CD14-positive monocyte (primary cell): ENCODE results near the gene RPL31. TPM values are rescaled to one million over a fixed set of nuclear protein-coding genes. Genes with fewer than 3 reads are reported as not detected.

ENCODE experiments used
- DNase-seq, 3 donors: peaks; one replicate each; pipeline ENCODE4 v3.0.0-alpha.2; 2011 to 2022
- H2AFZ ChIP-seq: 2 replicates; pipeline ENCODE4 v1.6.0; 2012; ENCODE audit warnings: mild to moderate bottlenecking, low read depth, low read length, inconsistent platforms; ENCODE audit not compliant: insufficient read depth, poor library complexity, severe bottlenecking
- H3K27ac ChIP-seq, 2 donors: 1 replicate in 1 of 2; 2 replicates in 1 of 2; pipeline ENCODE4 v1.5.1; 2012 to 2013; ENCODE audit warnings: low read length in 2 of 2, control low read depth in 1 of 2, inconsistent platforms in 1 of 2, low read depth in 1 of 2, mild to moderate bottlenecking in 1 of 2
- H3K27me3 ChIP-seq, 2 donors: one replicate each; pipeline versions ENCODE4 v1.6.0 to v1.6.1; 2011 to 2013; ENCODE audit warnings: low read length in 2 of 2; ENCODE audit not compliant: control insufficient read depth in 2 of 2, insufficient read depth in 2 of 2
- H3K36me3 ChIP-seq, 2 donors: replicated peaks in 1 of 2; 1 replicate in 1 of 2; 2 replicates in 1 of 2; pipeline versions ENCODE4 v1.5.1 to v1.6.1; 2012 to 2013; ENCODE audit warnings: low read length in 2 of 2, control low read depth in 1 of 2, inconsistent platforms in 1 of 2, mild to moderate bottlenecking in 1 of 2; ENCODE audit not compliant: insufficient read depth in 2 of 2, control insufficient read depth in 1 of 2
- H3K4me1 ChIP-seq, 2 donors: 1 replicate in 1 of 2; 2 replicates in 1 of 2; pipeline versions ENCODE4 v1.5.1 to v1.6.1; 2012 to 2013; ENCODE audit warnings: low read length in 2 of 2, control low read depth in 1 of 2, inconsistent platforms in 1 of 2, mild to moderate bottlenecking in 1 of 2, moderate library complexity in 1 of 2; ENCODE audit not compliant: insufficient read depth in 2 of 2, control insufficient read depth in 1 of 2
- H3K4me2 ChIP-seq: replicated peaks from 2 replicates; pipeline ENCODE3; 2012; ENCODE audit warnings: low read length, moderate library complexity, mild to moderate bottlenecking; ENCODE audit not compliant: poor library complexity, severe bottlenecking; ENCODE audit errors: extremely low read depth
- H3K4me3 ChIP-seq, 3 experiments: fragments of 200-600 bp in 1 of 3; sonication (generic) in 1 of 3; replicated peaks in 1 of 3; 1 replicate in 2 of 3; 2 replicates in 1 of 3; pipeline ENCODE4 v1.5.1; 2011 to 2013; ENCODE audit warnings: low read length in 3 of 3, mild to moderate bottlenecking in 3 of 3, control low read depth in 2 of 3, low read depth in 2 of 3, inconsistent platforms in 1 of 3, moderate library complexity in 1 of 3
- H3K79me2 ChIP-seq: 2 replicates; pipeline ENCODE4 v1.6.0; 2012; ENCODE audit warnings: mild to moderate bottlenecking, control low read depth, inconsistent platforms, low read length, moderate library complexity; ENCODE audit not compliant: insufficient read depth
- H3K9ac ChIP-seq: 2 replicates; pipeline ENCODE4 v1.6.0; 2017; ENCODE audit warnings: low read length, mild to moderate bottlenecking; ENCODE audit not compliant: insufficient read depth, poor library complexity, severe bottlenecking
- H3K9me3 ChIP-seq, 2 donors: replicated peaks in 1 of 2; 1 replicate in 1 of 2; 2 replicates in 1 of 2; pipeline versions ENCODE4 v1.5.1 to v1.6.1; 2012 to 2013; ENCODE audit warnings: low read length in 2 of 2, control low read depth in 1 of 2; ENCODE audit not compliant: control insufficient read depth in 1 of 2, insufficient read depth in 1 of 2
- H4K20me1 ChIP-seq: 2 replicates; pipeline ENCODE4 v1.6.0; 2012; ENCODE audit warnings: mild to moderate bottlenecking, low read length, control low read depth, moderate library complexity; ENCODE audit not compliant: insufficient read depth
- H3K27ac Mint-ChIP-seq, 7 donors: one replicate each; pipeline ENCODE4 v1.8.0; 2020; ENCODE audit warnings: mild to moderate bottlenecking in 7 of 7, mixed read lengths in 7 of 7, moderate library complexity in 6 of 7, inconsistent platforms in 2 of 7
- H3K27me3 Mint-ChIP-seq, 3 donors: one replicate each; pipeline ENCODE4 v1.8.0; 2021 to 2022; ENCODE audit warnings: low read depth in 3 of 3, mild to moderate bottlenecking in 3 of 3, mixed read lengths in 3 of 3, moderate library complexity in 3 of 3, inconsistent platforms in 1 of 3
- H3K36me3 Mint-ChIP-seq, 2 donors: one replicate each; pipeline ENCODE4 v1.8.0; 2020; ENCODE audit warnings: mixed read lengths in 2 of 2, inconsistent platforms in 1 of 2, mild to moderate bottlenecking in 1 of 2
- H3K4me1 Mint-ChIP-seq: one replicate; pipeline ENCODE4 v1.8.0; 2020; ENCODE audit warnings: mild to moderate bottlenecking, mixed read lengths
- H3K4me3 Mint-ChIP-seq, 2 donors: one replicate each; pipeline ENCODE4 v1.8.0; 2020; ENCODE audit warnings: mild to moderate bottlenecking in 2 of 2, mixed read lengths in 2 of 2, moderate library complexity in 1 of 2
- H3K9me3 Mint-ChIP-seq, 7 donors: one replicate each; pipeline ENCODE4 v1.8.0; 2020 to 2022; ENCODE audit warnings: mixed read lengths in 7 of 7, mild to moderate bottlenecking in 6 of 7, moderate library complexity in 6 of 7, inconsistent platforms in 2 of 7
- CTCF ChIP-seq: fragments of 200-600 bp; IDR thresholded peaks from one replicate; pipeline ENCODE4 v1.8.0; 2022; ENCODE audit warnings: antibody characterized with exemption, mild to moderate bottlenecking
- WGBS: methylation state at CpG from one replicate; pipeline ENCODE4 v1.1.5; 2013; ENCODE audit warnings: missing lambda C conversion rate; ENCODE audit not compliant: insufficient coverage; 5-methylcytosine and 5-hydroxymethylcytosine counted together
- intact Hi-C, 2 donors: fragments of 100-400 bp; cut with micrococcal nuclease; formaldehyde crosslinking; loops; one replicate each; pipeline versions ENCODE4 v1.15.0 to v1.15.1; 2023
- polyA plus RNA-seq, 3 donors: library from polyadenylated mRNA; depleted of rRNA in 1 of 3; unstranded in 2 of 3; stranded (reverse) in 1 of 3; fragments of 300-500 nt in 2 of 3; fragments of >200 nt in 1 of 3; fragmentation: Illumina TruSeq in 2 of 3; gene quantifications; 1 replicate in 2 of 3; 2 replicates in 1 of 3; pipeline ENCODE4 v1.2.3, GENCODE V29; 2012 to 2021

RPL31 gene
- polyA plus RNA-seq, 3 donors, result 1,537 to 2,299 (median 1,998) TPM

GRCh38 chr2:100984892-100985307, 17.2 kb upstream of the RPL31 start:
- peak; percentile 49 to 70 (median 59) for DNase-seq
- Histone ChIP-seq H3K4me1 (no peaks in the 10 kb centered on the region), H2AFZ (no peak overlapping the region), H3K4me3 (no peak overlapping the region), H3K79me2 (no peaks in the 10 kb centered on the region), H4K20me1 (no peaks in the 10 kb centered on the region), H3K36me3 (no peaks in the 10 kb centered on the region), H3K4me2 (no peak overlapping the region), H3K9ac (no peak overlapping the region), H3K27ac (no peak overlapping the region), H3K9me3 (no peaks in the 10 kb centered on the region), H3K27me3 (no peaks in the 10 kb centered on the region)
- WGBS, result 32% methylated on average over 7 of the region's 7 CpGs
- intact Hi-C loops, result loop anchor here (5.0 to 10.0 kb wide), 4 partner anchors 253 to 1430 kb away; no protein-coding TSS in a partner anchor
- TF ChIP-seq CTCF, result peak; percentile 92
- no peaks in the 10 kb centered on the region for H3K36me3 Mint-ChIP-seq
- peak overlapping the region in 1 of 2 donors; percentile 40 for H3K4me3 Mint-ChIP-seq
- no peak overlapping the region for H3K27ac Mint-ChIP-seq
- H3K27me3 Mint-ChIP-seq, result peaks cover 3 to 7% (median 3%) of the 10 kb centered on the region in 3 donors
- H3K4me1 Mint-ChIP-seq, result no peaks in the 10 kb centered on the region
- H3K9me3 Mint-ChIP-seq, result peaks cover 0 to 3% (median 0%) of the 10 kb centered on the region in 7 donors

DNA sequence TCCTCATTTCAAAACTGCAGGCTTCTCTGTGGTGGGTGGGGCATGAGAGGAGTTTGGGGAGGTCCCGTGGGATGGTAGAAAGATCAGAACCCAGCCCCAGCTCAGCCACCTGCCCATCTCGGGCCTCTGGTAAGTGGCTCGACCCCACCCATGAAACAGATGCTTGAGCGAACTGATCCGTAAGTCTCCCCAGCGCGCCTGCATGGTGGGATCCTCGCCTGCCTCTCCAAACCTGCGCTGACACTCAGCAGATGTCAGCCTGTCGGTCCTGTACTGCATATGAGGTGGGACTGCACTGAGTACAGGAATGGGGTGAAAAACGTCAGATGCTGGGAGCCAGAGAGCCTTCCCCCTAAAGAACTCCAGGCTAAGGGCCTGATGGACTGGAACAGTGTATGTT, 15.9 kb upstream of the RPL31 start:
- WGBS, result 86% methylated on average over 7 of the region's 11 CpGs
- Histone ChIP-seq H3K4me1 (no peaks in the 10 kb centered on the region), H4K20me1 (no peaks in the 10 kb centered on the region), H3K27ac (no peak overlapping the region), H3K4me3 (no peak overlapping the region), H3K36me3 (no peaks in the 10 kb centered on the region), H3K79me2 (no peaks in the 10 kb centered on the region), H3K4me2 (no peak overlapping the region), H3K27me3 (no peaks in the 10 kb centered on the region), H3K9ac (no peak overlapping the region), H2AFZ (no peak overlapping the region), H3K9me3 (no peaks in the 10 kb centered on the region)
- Mint-ChIP-seq H3K27me3 (peaks cover 1 to 3% (median 2%) of the 10 kb centered on the region in 3 donors), H3K9me3 (peaks cover 0 to 3% (median 0%) of the 10 kb centered on the region in 7 donors), H3K4me3 (no peak overlapping the region), H3K36me3 (no peaks in the 10 kb centered on the region), H3K27ac (no peak overlapping the region), H3K4me1 (no peaks in the 10 kb centered on the region)
- no peak for TF ChIP-seq CTCF
- DNase-seq, result no peak
- intact Hi-C loops, result loop anchor here (10.0 kb wide), 2 partner anchors 371 to 1431 kb away; no protein-coding TSS in a partner anchor
